Panc1 (cell line): ENCODE results near the gene ZNF490. TPM values are rescaled to one million over a fixed set of nuclear protein-coding genes. Genes with fewer than 3 reads are reported as not detected.

Experiments used
- ATAC-seq: fragments of 200-7000 bp; cut with Tn5 transposase; 2 replicates; pipeline ENCODE4 v1.9.1; 2020; ENCODE audit warnings: mild to moderate bottlenecking, moderate library complexity
- BruUV-seq: library from RNA; stranded (reverse); fragments of 400-500 nt; replicated peaks from 2 replicates; lab custom pipeline; 2021; lab: Mats Ljungman, UMichigan
- CTCF ChIA-PET: fragments of 300-600 bp; sonication (Branson Sonifier 250); formaldehyde crosslinking; loops from one replicate; lab custom pipeline; 2022; ENCODE audit warnings: antibody characterized with exemption; lab: Charles Lee
- POLR2A ChIA-PET: fragments of 300-600 bp; sonication (Branson Sonifier 250); formaldehyde crosslinking; loops from one replicate; lab custom pipeline; 2022; ENCODE audit warnings: antibody characterized with exemption; lab: Charles Lee
- DNase-seq: peaks from one replicate; pipeline ENCODE4 v3.0.0-alpha.2; 2010; ENCODE audit warnings: low read depth, low spot score
- H3K27ac ChIP-seq: 2 replicates; pipeline ENCODE4 v1.5.1; 2011; ENCODE audit warnings: mild to moderate bottlenecking, low read length, inconsistent platforms
- H3K27me3 ChIP-seq: fragments of 200-500 bp; sonication (Bioruptor generic); 2 replicates; pipeline ENCODE4 v1.6.0; 2014; ENCODE audit warnings: low read length, inconsistent platforms; ENCODE audit not compliant: control insufficient read depth, insufficient read depth
- H3K36me3 ChIP-seq: fragments of 200-500 bp; sonication (Bioruptor generic); 2 replicates; pipeline ENCODE4 v1.5.1; 2014; ENCODE audit warnings: inconsistent platforms, mild to moderate bottlenecking, low read length, moderate library complexity; ENCODE audit not compliant: control insufficient read depth, insufficient read depth
- H3K4me1 ChIP-seq: 2 replicates; pipeline ENCODE4 v1.5.1; 2011; ENCODE audit warnings: inconsistent platforms, mild to moderate bottlenecking, low read length, moderate library complexity; ENCODE audit not compliant: control insufficient read depth, insufficient read depth
- H3K4me3 ChIP-seq, 2 experiments: 2 replicates each; pipeline ENCODE4 v1.5.1; 2011 to 2012; ENCODE audit warnings: low read depth in 2 of 2, low read length in 2 of 2, mild to moderate bottlenecking in 2 of 2, inconsistent platforms in 1 of 2, moderate library complexity in 1 of 2
- H3K9me3 ChIP-seq: fragments of 200-500 bp; sonication (Bioruptor generic); 2 replicates; pipeline ENCODE4 v1.5.1; 2014; ENCODE audit warnings: low read depth, mild to moderate bottlenecking, inconsistent platforms, low read length, moderate library complexity; ENCODE audit not compliant: control insufficient read depth, insufficient read depth
- POLR2AphosphoS5 ChIP-seq: IDR thresholded peaks from 2 replicates; pipeline ENCODE4 v1.6.1; 2012; ENCODE audit warnings: mild to moderate bottlenecking, low read depth, low read length, moderate library complexity
- SIN3A ChIP-seq: IDR thresholded peaks from 2 replicates; pipeline ENCODE4 v1.6.1; 2012; ENCODE audit warnings: low read depth, mild to moderate bottlenecking, low read length, moderate library complexity, borderline replicate concordance; ENCODE audit not compliant: insufficient read depth
- TCF7L2 ChIP-seq: IDR thresholded peaks from 2 replicates; pipeline ENCODE4 v1.6.1; 2011; ENCODE audit warnings: mild to moderate bottlenecking, low read depth, low read length, inconsistent platforms
- in situ Hi-C: cut with HindIII; loops from 2 replicates; pipeline ENCODE4 v1.10.0; 2016; ENCODE audit warnings: low sequenced_read_pairs, low pct_unique_long_range_greater_than_20kb
- intact Hi-C: fragments of 100-400 bp; cut with micrococcal nuclease; formaldehyde crosslinking; loops from one replicate; pipeline ENCODE4 v1.10.0; 2022; ENCODE audit not compliant: unreplicated experiment
- total RNA-seq: library from RNA; stranded (reverse); gene quantifications from one replicate; pipeline ENCODE4 v1.2.1, GENCODE V29; 2021; ENCODE audit not compliant: unreplicated experiment
- TF ChIP-seq, protein P1 (sequence below), 2 experiments: IDR thresholded peaks; 2 replicates each; pipeline ENCODE4 v1.6.1; 2011 to 2012; ENCODE audit warnings: low read depth in 2 of 2, control low read depth in 1 of 2, low read length in 1 of 2, mild to moderate bottlenecking in 1 of 2, moderate library complexity in 1 of 2; ENCODE audit not compliant: insufficient read depth in 1 of 2
- TF ChIP-seq, protein P2 (sequence below): fragments of 450-650 bp; IDR thresholded peaks from 2 replicates; pipeline ENCODE4 v1.5.1; 2017; ENCODE audit warnings: mild to moderate bottlenecking

ZNF490 gene
- total RNA-seq, 1 experiment from 2014 or later, result 7.0 TPM

DNA sequence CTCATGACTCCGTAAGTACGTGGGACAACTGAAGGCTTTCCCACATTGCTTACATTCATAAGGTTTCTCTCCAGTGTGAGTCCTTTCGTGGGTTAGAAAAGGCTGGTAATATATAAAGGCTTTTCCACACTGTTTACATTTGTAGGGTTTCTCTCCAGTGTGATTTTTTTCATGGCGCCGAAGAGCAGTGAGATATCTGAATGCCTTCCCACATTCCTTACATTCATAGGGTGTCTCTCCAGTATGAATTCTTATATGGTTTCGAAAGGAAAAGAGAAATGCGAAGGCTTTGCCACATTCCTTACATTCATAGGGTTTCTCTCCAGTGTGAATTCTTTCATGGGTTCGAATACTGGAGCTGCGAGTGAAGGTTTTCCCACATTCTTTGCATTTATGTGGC lies 29.5 kb downstream of the ZNF490 start:
- in situ Hi-C loops, result no loop called here
- H3K9me3 ChIP-seq, result peaks cover 19% of the 10 kb centered on the region; the same call in 1 of the 2 replicates
- CTCF ChIA-PET, result no interaction called here

DNA sequence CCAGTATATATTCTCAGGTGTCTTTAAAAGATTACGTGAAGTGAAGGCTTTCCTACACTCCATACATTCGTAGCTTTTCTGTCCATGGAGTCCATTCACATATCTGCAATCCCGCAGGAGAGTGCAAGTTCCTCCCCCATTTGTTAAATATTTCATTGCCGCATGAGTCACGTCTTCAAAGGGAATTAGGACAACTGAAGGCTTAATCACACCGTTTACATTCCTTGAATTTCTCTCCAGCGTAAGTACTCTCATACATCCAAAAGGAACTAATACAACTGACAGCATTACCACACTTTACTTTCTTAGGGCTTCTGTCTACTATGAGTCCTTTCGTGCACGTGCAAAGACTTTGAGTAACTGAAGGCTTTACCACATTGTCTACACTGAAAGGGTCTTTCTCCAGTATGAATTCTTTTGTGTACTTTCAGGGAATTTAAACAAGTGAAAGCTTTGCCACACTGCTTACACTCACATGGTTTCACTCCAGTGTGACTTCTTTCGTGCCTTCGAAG lies 30.4 kb downstream of the ZNF490 start:
- H3K4me3 ChIP-seq, result no peak overlapping the region
- ATAC-seq, result no peak; the same call in 1 of the 2 replicates
- in situ Hi-C loops (no loop called here), intact Hi-C loops (no loop called here)
- TF ChIP-seq, protein P1, sequence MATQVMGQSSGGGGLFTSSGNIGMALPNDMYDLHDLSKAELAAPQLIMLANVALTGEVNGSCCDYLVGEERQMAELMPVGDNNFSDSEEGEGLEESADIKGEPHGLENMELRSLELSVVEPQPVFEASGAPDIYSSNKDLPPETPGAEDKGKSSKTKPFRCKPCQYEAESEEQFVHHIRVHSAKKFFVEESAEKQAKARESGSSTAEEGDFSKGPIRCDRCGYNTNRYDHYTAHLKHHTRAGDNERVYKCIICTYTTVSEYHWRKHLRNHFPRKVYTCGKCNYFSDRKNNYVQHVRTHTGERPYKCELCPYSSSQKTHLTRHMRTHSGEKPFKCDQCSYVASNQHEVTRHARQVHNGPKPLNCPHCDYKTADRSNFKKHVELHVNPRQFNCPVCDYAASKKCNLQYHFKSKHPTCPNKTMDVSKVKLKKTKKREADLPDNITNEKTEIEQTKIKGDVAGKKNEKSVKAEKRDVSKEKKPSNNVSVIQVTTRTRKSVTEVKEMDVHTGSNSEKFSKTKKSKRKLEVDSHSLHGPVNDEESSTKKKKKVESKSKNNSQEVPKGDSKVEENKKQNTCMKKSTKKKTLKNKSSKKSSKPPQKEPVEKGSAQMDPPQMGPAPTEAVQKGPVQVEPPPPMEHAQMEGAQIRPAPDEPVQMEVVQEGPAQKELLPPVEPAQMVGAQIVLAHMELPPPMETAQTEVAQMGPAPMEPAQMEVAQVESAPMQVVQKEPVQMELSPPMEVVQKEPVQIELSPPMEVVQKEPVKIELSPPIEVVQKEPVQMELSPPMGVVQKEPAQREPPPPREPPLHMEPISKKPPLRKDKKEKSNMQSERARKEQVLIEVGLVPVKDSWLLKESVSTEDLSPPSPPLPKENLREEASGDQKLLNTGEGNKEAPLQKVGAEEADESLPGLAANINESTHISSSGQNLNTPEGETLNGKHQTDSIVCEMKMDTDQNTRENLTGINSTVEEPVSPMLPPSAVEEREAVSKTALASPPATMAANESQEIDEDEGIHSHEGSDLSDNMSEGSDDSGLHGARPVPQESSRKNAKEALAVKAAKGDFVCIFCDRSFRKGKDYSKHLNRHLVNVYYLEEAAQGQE (IDR thresholded peaks at IDR 0.05; ENCODE audit: insufficient read depth in 1 of 2, low read depth in 2 of 2, low read length in 1 of 2), result no peak
- TF ChIP-seq, protein P2, sequence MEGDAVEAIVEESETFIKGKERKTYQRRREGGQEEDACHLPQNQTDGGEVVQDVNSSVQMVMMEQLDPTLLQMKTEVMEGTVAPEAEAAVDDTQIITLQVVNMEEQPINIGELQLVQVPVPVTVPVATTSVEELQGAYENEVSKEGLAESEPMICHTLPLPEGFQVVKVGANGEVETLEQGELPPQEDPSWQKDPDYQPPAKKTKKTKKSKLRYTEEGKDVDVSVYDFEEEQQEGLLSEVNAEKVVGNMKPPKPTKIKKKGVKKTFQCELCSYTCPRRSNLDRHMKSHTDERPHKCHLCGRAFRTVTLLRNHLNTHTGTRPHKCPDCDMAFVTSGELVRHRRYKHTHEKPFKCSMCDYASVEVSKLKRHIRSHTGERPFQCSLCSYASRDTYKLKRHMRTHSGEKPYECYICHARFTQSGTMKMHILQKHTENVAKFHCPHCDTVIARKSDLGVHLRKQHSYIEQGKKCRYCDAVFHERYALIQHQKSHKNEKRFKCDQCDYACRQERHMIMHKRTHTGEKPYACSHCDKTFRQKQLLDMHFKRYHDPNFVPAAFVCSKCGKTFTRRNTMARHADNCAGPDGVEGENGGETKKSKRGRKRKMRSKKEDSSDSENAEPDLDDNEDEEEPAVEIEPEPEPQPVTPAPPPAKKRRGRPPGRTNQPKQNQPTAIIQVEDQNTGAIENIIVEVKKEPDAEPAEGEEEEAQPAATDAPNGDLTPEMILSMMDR, result no peak
- TF ChIP-seq TCF7L2 (no peak), SIN3A (no peak), POLR2AphosphoS5 (no peak)
- POLR2A ChIA-PET, result no interaction called here
- no peaks in the 10 kb centered on the region for H3K4me1 ChIP-seq
- DNase-seq, result no peak
- no peak overlapping the region for H3K27ac ChIP-seq
- H3K9me3 ChIP-seq, result peaks cover 19% of the 10 kb centered on the region; the same call in 1 of the 2 replicates
- H3K27me3 ChIP-seq, result no peaks in the 10 kb centered on the region
- H3K36me3 ChIP-seq, result no peaks in the 10 kb centered on the region
- BruUV-seq, result TSS peak; percentile 79
- CTCF ChIA-PET, result no interaction called here

More for the DNA sequence above, 29.5 kb downstream of the ZNF490 start:
- POLR2A ChIA-PET, result no interaction called here
- Histone ChIP-seq H3K27ac (no peak overlapping the region), H3K36me3 (no peaks in the 10 kb centered on the region), H3K4me1 (no peaks in the 10 kb centered on the region), H3K27me3 (no peaks in the 10 kb centered on the region), H3K4me3 (no peak overlapping the region)
- BruUV-seq, result no TSS peak
- DNase-seq, result no peak
- no peak for ATAC-seq
- intact Hi-C loops, result no loop called here
- no peak for TF ChIP-seq POLR2AphosphoS5
- TF ChIP-seq, protein P2, result no peak
- no peak for TF ChIP-seq TCF7L2
- TF ChIP-seq, protein P1 (IDR thresholded peaks at IDR 0.05; ENCODE audit: insufficient read depth in 1 of 2, low read depth in 2 of 2, low read length in 1 of 2), result no peak
- no peak for TF ChIP-seq SIN3A
